Left cardiac atrium (tissue), 4 donors: ENCODE data around the gene TMTC2. TPM values are rescaled to one million over a fixed set of nuclear protein-coding genes. Genes with fewer than 3 reads are reported as not detected.

Experiments used
- ATAC-seq, 2 donors: fragments of 200-7000 bp; cut with Tn5 transposase; one replicate each; pipeline ENCODE4 v1.9.1; 2020; ENCODE audit warnings: mild to moderate bottlenecking in 2 of 2, moderate library complexity in 2 of 2
- DNase-seq: peaks from one replicate; pipeline ENCODE4 v3.0.0-alpha.2; 2020
- intact Hi-C, 2 donors: fragments of 100-400 bp; cut with DNase I; formaldehyde crosslinking; loops; one replicate each; pipeline versions ENCODE4 v1.14.1 to v1.15.1; 2022 to 2023
- total RNA-seq, 2 donors: library from RNA; stranded (reverse); fragmentation: NEBNext Ultra II Directional; extraction: Animal tissue kit (Norgen Biotek cat#: 25700); gene quantifications; one replicate each; pipeline ENCODE4 v1.2.1, GENCODE V29; 2021
- donor health status: DM: no; HTN: yes; CAD: no.
- donor health status: DM: no; HTN: yes; CAD: no; lungs with severe emphysema.
- donor health status: DM: yes; HTN: yes; CAD: no.
- donor health status: Dilated cardiomyopathy.

Gene TMTC2
- total RNA-seq, 2 donors from 2014 or later = 3.3 to 5.2 TPM

GRCh38 chr12:83130178-83130577 is 443.5 kb downstream of the TMTC2 start:
- ATAC-seq (no peak), DNase-seq (no peak)
- intact Hi-C loops = no loop called here

DNA sequence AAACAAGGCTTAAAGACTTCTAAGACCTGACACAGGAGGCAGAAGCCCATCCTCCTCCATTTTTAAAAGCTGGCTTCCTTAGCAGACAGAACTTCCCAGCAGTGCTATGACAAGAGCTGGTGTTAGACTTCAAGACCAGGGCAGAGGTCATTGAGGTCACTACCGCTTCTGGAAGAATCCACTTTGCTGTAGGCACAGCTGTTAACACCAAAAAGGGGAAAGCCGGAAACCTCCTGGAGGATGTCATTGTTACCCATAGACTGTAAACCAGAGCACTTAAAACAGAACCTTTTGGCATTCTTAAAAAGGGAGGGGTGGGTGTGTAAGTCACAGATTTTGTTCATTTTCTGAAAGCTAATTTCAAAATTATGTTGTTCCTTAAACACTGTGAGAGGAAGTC is 445.7 kb downstream of the TMTC2 start:
- intact Hi-C loops = no loop called here
- ATAC-seq = no peak
- no peak for DNase-seq

GRCh38 chr12:83136411-83136810 is 449.7 kb downstream of the TMTC2 start:
- intact Hi-C loops = no loop called here
- DNase-seq (no peak), ATAC-seq (no peak)

DNA sequence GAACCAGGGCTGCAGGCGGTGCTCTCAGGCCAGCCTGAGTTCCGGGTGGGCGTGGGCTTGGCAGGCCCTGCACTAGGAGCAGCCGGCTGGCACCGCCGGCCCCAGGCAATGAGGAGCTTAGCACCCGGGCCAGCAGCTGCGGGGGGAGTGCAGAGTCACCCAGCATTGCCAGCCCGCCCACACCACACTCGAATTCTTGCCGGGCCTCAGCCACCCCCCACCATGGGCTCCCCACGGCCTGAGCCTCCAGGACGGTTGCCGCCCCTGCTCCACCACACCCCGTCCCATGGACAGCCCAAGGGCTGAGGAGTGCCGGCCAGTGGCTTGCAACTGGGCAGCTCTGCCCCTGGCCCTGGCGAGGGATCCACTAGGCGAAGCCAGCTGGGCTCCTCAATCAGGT is 453.4 kb downstream of the TMTC2 start:
- ATAC-seq (no peak), DNase-seq (no peak)
- intact Hi-C loops = no loop called here

DNA sequence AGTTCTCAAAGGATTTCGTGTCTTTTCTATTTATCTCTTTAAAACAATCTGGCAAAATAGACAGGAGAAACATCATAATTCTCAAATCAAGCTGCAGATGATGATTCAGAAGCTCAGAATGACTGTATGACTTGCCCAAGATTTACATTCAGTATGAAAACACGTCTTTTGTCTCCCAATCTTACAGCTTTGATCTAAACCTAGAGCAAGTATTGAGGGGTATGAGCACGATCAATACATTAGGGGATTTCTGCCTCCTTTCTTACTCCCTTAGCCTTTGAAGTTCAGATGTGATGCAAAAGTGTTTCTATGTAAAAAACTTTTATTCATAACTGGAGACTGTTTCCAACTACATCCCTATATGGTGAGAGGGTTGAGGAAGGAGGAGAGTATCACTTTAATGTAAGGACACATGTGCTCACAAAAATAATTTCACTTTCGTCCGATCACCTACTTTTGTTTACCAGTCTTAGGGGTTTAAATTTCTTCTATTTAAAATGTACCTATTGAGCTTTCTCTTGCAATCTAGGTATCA is 454.8 kb downstream of the TMTC2 start:
- ATAC-seq (no peak), DNase-seq (no peak)
- intact Hi-C loops = no loop called here

DNA sequence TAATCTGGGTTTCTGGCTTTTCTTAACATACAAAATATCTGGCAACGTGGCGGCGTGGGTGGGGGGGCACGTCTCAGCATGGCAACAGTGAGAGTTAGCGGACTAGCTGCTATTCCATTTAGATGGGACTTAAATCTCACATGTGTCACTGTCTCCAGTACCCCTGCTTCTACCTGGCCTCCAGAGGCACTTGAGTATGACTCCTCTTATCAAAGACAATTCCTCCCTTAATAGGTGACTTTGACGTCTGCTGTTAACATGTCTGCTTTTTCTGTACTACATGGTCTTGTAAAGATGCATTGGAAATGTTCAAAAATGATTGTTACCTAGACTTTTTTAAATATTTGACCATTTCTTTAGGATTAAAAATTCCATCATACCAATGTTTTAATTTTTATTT is 456.2 kb downstream of the TMTC2 start:
- intact Hi-C loops = no loop called here
- peak; percentile 29 to 50 for ATAC-seq
- no peak for DNase-seq

DNA sequence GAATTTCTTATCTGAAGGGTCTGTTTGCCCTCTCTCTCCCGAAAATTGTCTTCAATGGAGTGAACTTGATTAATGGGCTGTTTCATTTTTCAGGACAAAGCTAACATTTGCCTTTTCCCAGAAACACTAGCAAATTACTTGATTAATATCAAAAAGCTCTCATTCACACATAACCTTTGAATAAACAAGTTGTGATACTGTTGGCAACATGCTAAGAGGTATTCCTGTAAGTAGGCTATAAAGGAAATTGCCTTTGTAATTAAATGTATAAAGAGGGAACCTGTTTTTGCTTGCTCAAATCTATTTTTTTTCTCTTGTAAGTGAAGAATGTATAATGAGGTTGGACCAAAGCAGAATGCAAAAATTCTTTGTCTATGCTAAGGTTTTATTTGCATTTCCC is 457.2 kb downstream of the TMTC2 start:
- intact Hi-C loops = no loop called here
- no peak for DNase-seq
- ATAC-seq = no peak

GRCh38 chr12:83145325-83145840 is 458.7 kb downstream of the TMTC2 start:
- peak in 1 of 2 donors; percentile 68 for ATAC-seq
- intact Hi-C loops = no loop called here
- no peak for DNase-seq

DNA sequence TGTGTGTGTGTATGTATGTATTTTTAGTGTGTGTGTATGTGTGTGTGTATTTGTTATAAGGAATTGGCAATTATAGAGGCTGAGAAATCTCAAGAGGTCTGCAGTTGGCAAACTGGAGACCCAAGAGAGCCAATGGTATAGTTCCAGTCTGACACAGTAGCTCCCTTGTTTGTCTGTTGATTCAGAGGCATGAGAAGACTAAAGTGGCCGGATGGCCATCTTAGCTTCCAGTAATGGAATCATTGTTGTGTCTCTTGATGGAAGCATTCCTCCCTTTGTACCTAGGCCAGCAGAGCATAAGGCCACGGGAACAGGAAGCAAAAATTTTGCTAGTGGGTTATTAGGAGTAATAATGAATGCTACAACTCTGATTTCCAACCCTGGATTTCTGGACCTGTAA is 460.6 kb downstream of the TMTC2 start:
- intact Hi-C loops = no loop called here
- DNase-seq (no peak), ATAC-seq (no peak)

GRCh38 chr12:83149987-83150386 is 463.3 kb downstream of the TMTC2 start:
- intact Hi-C loops = no loop called here
- ATAC-seq (no peak), DNase-seq (no peak)

DNA sequence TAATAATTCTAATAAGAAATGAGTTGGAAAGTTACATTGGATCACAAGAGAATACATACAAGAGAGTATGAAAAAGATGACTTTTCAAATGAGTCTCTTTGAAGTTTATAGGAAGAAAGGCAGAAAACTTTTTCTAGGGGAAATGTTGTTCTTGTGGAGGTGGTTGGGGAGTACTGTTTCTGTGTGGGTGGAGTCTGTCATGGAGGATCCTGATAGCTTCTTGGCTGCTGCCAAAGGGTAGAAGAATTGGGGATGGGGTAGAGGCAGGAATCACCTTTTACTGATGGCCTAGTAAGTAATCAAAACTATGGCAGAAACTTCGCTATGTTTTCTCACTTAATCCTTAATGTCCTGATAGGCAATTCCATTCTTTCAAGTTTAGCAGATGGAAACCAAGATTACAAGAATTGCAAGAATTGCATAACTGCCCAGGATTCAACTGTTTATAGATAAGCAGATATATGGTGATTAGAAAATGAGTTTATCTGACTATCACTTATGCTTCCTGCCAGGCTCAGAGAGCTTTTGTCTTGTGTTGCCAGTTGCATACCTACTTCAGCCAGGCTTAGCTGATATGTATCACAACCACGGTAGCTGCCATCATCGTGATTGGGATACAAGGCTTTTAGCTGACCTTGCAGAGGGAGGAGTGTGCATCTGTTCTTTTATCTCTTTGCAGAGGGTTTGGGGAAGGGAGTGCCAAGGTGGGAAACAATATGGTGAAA is 463.9 kb downstream of the TMTC2 start:
- ATAC-seq = no peak
- intact Hi-C loops = no loop called here
- no peak for DNase-seq

- intact Hi-C loops = no loop called here
- ATAC-seq = no peak
- DNase-seq = no peak
Measured at GRCh38 chr12:83153177-83153576, 466.5 kb downstream of the TMTC2 start.

GRCh38 chr12:83156815-83157214 is 470.1 kb downstream of the TMTC2 start:
- ATAC-seq (no peak), DNase-seq (no peak)
- intact Hi-C loops = no loop called here

- intact Hi-C loops = no loop called here
- no peak for ATAC-seq
- DNase-seq = no peak
Measured at GRCh38 chr12:83157604-83158003, 470.9 kb downstream of the TMTC2 start.

- ATAC-seq (no peak), DNase-seq (no peak)
- intact Hi-C loops = no loop called here
Measured at GRCh38 chr12:83158613-83159207, 472.0 kb downstream of the TMTC2 start.

DNA sequence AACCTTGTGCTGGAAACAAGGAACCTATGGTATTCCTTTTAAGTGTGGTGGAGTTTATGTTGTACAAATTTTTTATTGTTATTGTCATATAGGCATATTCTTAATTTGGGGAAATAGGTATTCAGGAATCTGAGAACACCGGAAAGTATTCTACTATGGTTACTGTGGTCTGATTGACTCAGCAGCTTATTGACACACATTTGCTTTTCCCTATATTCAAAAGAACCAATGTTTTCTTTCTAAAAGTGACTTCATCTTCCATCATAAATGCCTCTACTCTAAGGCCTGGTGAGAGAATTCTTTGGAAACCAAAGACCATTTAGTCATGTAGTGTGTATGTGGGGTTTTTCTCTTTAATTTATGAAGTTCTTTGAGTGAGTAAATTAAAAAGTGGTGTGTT is 474.8 kb downstream of the TMTC2 start:
- intact Hi-C loops = no loop called here

DNA sequence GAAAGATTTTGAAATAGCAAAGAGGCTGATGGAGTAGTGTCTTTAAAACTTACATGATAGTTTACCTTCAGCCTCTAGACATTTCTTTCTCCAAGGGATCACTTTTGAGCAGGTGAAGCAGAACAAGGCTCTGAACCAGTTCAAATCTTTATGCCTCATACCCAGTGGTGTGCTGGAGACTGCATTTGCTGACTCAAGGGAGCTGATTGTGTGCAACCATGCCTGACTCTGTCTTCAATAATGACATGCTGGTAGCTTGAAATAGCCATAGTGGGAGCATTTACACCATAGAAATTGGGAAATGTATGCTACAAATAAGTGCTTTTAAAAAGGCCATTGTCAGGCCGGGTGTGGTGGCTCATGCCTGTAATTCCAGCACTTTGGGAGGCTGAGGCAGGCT is 482.0 kb downstream of the TMTC2 start:
- DNase-seq (no peak), ATAC-seq (no peak)
- intact Hi-C loops = no loop called here

More for the DNA sequence above, 474.8 kb downstream of the TMTC2 start:
- DNase-seq (no peak), ATAC-seq (no peak)

DNA sequence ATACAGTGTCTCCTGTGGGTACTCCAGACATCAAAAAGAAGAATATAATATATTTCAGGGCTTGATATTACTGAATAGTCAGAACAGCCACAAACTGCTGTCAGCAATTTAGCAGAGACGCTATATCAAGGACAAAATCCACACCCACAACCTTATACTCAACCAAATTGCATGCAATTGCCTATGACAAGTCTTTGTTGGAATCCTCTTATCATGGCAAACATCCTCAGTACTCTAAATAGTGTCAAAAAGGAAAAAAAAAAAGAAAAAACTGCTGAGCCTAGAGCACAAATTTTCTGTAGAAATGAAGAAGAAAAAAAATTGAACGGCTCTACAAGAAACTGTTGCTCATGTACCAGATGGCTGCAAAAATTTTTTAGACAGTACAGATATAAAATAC is 485.7 kb downstream of the TMTC2 start:
- ATAC-seq (no peak), DNase-seq (no peak)
- intact Hi-C loops = no loop called here

- ATAC-seq (no peak), DNase-seq (no peak)
- intact Hi-C loops = no loop called here
Measured at GRCh38 chr12:83172866-83173649, 486.4 kb downstream of the TMTC2 start.

DNA sequence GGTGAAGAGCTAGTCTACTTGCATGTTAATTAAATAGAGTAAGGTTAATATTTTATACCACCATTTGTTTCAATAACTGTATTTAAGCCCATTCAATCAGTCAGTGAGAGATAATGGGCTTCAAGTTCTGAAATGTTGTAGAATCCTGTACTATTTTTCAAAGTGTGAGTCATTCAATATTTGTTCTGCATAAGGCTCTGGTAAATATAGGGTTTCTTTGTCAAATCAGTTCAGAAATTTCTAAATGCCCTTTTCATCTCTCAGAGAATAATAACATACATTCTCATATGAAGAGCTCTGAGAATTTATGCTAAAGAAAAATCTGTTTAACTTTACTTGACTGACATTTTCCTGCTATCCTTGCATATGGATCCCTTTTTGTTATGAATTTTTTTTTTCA is 493.3 kb downstream of the TMTC2 start:
- ATAC-seq (no peak), DNase-seq (no peak)
- intact Hi-C loops = no loop called here
